Effector memory CD4-positive, alpha-beta T cell (primary cell): ENCODE results near the gene HINT1.

Experiments
- DNase-seq, 3 donors: peaks; one replicate each; pipeline ENCODE4 v3.0.0-alpha.2; 2020
- H3K27ac ChIP-seq: 2 replicates; pipeline ENCODE4 v1.7.0; 2013; ENCODE audit warnings: mild to moderate bottlenecking, low read length, moderate library complexity; ENCODE audit not compliant: insufficient read depth, poor library complexity, severe bottlenecking
- H3K27me3 ChIP-seq: replicated peaks from 2 replicates; pipeline ENCODE4 v1.7.0; 2013; ENCODE audit warnings: mild to moderate bottlenecking, low read length; ENCODE audit not compliant: insufficient read depth, control insufficient read depth, poor library complexity, severe bottlenecking
- H3K36me3 ChIP-seq: 2 replicates; pipeline ENCODE4 v1.7.0; 2013; ENCODE audit warnings: mild to moderate bottlenecking, low read length, moderate library complexity; ENCODE audit not compliant: control insufficient read depth, insufficient read depth
- H3K4me1 ChIP-seq: 2 replicates; pipeline ENCODE4 v1.7.0; 2013; ENCODE audit warnings: low read length, mild to moderate bottlenecking; ENCODE audit not compliant: control insufficient read depth, insufficient read depth, poor library complexity, severe bottlenecking
- H3K4me3 ChIP-seq: 2 replicates; pipeline ENCODE4 v1.7.0; 2013; ENCODE audit warnings: low read length, low read depth, mild to moderate bottlenecking; ENCODE audit not compliant: insufficient read depth, poor library complexity, severe bottlenecking
- H3K9me3 ChIP-seq: 2 replicates; pipeline ENCODE4 v1.7.0; 2013; ENCODE audit warnings: mild to moderate bottlenecking, low read length, moderate library complexity; ENCODE audit not compliant: control insufficient read depth
- total RNA-seq, 3 donors: gene quantifications; one replicate each; lab custom pipeline; 2026; lab: John Stamatoyannopoulos, UW

Gene HINT1
- 136 to 268 (median 206) reads per million in 3 donors for total RNA-seq

DNA sequence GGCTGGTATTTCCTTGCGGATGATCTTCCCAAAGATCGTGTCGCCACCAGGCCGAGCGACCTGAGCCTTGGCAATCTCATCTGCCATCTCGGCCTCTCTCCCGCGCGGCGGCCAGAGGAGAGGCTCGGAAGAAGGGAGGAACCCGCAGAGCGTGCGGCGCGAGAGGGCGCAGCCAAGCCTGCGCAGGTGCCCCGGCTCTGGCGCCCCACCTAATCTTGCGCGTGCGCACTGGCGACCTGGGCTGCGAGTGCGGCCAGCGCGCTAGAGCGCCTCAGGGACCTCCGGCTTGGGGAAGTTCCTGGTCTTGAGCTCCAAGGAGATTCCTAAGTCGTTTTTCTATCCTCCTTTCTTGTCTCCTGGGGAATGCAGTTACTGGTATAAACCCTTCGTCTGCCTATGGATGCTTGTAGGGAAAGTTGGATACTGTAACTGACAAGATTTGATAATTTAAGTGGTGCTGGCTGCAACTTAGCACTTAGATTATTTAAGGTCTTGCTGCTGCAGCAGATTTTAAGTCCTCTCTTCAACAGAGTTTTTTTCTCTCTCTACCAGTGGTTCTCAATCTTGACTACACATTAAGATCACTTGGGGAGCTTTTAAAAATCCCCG lies at the start of gene HINT1:
Gene HINT1, minus strand, starts transcription at position 138 of the 609 bp plus-strand sequence. Its CDS starts 51 bp downstream, at position 87.
- Histone ChIP-seq H3K4me1 (peaks cover 5% of the 10 kb centered on the region), H3K9me3 (no peaks in the 10 kb centered on the region), H3K36me3 (peaks cover 22% of the 10 kb centered on the region), H3K27ac (peak within 1 kb of the TSS; percentile 97), H3K27me3 (no peaks in the 10 kb centered on the region), H3K4me3 (peak within 1 kb of the TSS; percentile 92)
- peak; percentile 83 to 89 (median 86) for DNase-seq

DNA sequence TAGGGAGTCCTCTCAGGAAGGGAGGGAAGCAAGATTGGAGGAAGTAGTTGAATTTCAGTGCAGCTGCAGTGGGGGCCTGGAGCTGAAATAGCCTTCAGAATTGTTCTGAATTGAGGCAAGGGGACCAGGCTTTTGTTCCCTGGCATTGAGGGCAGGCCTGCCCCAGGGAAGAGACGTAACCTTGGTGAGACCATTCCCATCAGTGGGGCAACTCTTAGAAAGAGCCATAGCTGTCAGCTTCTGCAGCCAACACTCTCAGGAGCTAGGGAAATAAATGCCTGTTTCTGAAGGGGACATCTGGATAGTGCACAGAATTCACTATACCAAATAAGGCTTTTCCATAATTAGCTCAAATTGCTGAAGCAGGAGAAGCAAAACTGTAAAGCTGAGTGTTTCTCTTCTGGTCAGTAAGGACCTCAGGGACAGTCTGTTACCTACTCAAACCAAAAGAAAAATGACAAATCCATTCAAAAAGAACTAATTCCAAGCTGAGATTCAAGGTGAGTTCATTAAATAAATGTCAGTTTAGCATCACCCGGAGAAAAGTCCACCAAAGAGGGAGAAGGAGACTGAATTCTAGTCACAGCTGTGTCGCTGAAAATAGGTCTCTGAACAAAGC lies 49.7 kb upstream of the HINT1 start:
- no peak for DNase-seq
- H3K27me3 ChIP-seq: no peaks in the 10 kb centered on the region
- H3K27ac ChIP-seq: no peak overlapping the region
- H3K9me3 ChIP-seq: no peaks in the 10 kb centered on the region
- H3K4me1 ChIP-seq: peaks cover 19% of the 10 kb centered on the region
- H3K36me3 ChIP-seq: no peaks in the 10 kb centered on the region
- no peak overlapping the region for H3K4me3 ChIP-seq

DNA sequence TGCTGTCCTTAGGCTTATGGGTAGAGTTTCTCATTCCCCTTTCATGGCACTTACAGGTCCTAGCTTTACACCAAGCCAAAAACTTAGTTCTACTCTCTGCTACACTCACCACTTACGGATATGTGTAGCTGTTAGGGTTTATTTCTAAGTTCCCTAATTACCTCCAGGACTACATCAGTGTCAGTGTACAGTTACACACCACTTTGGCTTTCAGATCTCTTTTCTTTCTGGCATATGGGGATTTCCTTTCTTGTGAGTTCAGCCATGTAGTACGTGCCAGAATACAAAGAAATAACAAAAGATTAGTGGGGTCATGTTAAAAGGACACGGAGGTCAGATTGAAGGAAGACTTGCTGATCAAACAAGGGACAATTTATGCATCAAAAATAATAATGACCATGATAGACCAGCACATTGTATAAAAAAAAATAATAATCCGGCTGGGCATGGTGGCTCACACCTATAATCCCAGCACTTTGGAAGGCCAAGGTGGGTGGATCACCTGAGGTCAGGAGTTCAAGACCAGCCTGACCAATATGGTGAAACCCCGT lies 47.5 kb upstream of the HINT1 start:
- no peak overlapping the region for H3K27ac ChIP-seq
- peaks cover 21% of the 10 kb centered on the region for H3K4me1 ChIP-seq
- no peaks in the 10 kb centered on the region for H3K36me3 ChIP-seq
- no peak overlapping the region for H3K4me3 ChIP-seq
- no peaks in the 10 kb centered on the region for H3K9me3 ChIP-seq
- no peaks in the 10 kb centered on the region for H3K27me3 ChIP-seq
- no peak for DNase-seq

DNA sequence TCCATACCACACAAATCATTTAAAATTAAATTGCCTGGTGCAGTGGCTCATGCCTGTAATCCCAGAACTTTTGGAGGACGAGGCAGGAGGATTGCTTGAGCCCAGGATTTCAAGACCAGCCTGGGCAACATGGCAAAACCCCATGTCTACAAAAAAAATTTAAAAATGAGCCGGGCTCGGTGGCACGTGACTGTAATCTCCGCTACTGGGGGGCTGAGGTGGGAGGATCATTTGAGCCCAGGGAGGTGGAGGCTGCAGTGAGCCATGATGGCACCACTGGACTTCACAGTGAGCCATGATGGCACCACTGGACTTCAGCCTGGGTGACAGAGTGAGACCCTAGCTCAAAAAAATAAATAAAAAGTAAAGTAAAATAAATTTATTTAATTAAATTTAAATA lies 46.6 kb upstream of the HINT1 start:
- Histone ChIP-seq H3K4me3 (no peak overlapping the region), H3K4me1 (peaks cover 21% of the 10 kb centered on the region), H3K27me3 (no peaks in the 10 kb centered on the region), H3K9me3 (no peaks in the 10 kb centered on the region), H3K36me3 (no peaks in the 10 kb centered on the region), H3K27ac (no peak overlapping the region)
- no peak for DNase-seq

DNA sequence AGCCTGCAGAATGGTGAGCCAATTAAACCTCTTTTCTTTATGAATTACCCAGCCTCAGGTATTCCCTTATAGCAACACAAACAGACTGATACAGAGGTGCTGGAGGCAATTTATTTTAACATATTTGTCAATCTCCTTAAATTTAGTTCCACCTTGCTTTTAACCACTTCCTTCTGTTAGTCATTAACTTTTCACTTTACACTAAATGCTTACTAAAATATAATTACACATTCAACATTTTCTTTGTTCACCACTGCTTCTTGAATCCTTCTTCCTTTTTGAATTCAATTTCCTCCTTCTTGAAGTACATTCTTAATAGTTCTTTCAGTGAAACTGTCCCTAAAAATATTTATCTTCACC lies 45.1 kb upstream of the HINT1 start:
- Histone ChIP-seq H3K4me3 (peak overlapping the region; percentile 14), H3K4me1 (peaks cover 21% of the 10 kb centered on the region), H3K9me3 (no peaks in the 10 kb centered on the region), H3K27me3 (no peaks in the 10 kb centered on the region), H3K27ac (peak overlapping the region; percentile 79), H3K36me3 (no peaks in the 10 kb centered on the region)
- DNase-seq: no peak

DNA sequence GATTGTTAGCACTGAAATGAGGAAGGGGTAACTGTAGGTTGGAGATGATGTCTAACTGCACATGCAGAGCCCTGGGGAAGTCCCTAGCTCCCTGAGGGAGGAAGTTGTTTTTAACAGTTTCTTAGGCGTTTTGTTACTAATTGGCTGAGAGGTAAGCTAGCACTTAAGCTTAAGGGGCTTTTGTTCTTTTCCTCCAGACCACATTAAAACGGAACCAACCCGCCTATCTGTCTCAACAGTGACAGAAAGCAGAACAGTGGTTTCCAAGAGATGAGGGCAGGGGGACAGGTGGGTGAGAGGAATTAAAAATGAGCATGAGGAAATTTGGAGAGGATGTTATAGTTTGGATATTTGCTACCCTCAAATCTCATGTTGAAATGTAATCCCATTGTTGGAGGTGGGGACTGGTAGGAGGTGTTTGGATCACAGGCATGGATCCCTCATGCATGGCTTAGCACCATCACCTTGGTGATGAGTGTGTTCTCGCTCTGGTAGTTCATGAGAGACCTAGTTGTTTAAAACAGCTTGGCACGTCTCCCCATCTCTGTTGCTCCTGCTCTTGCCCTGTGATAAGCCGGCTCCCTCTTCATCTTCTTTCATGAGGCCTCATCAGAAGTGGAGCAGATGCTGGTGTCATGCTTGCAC lies 44.6 kb upstream of the HINT1 start:
- Histone ChIP-seq H3K27me3 (no peaks in the 10 kb centered on the region), H3K36me3 (no peaks in the 10 kb centered on the region), H3K4me1 (peaks cover 21% of the 10 kb centered on the region), H3K27ac (peak overlapping the region; percentile 79), H3K4me3 (peak overlapping the region; percentile 14), H3K9me3 (no peaks in the 10 kb centered on the region)
- peak; percentile 16 to 50 (median 21) for DNase-seq

DNA sequence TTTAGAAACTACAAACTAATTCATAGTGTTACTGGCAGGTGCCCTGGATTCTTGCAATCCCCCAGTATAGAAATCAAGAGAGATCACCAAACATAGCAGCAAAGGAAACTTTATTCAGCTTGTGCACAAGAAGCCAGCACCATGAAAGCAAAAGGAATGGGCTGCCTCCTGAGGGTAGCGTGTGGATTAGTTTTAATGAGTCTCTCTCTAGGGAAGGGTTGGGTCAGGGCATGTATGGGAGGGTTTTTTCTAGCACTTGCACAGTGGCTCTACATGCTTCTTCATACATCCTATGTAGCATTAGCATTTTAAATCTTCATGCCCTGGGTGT lies 44.1 kb upstream of the HINT1 start:
- H3K27me3 ChIP-seq: no peaks in the 10 kb centered on the region
- no peaks in the 10 kb centered on the region for H3K36me3 ChIP-seq
- no peak for DNase-seq
- H3K9me3 ChIP-seq: no peaks in the 10 kb centered on the region
- peak overlapping the region; percentile 79 for H3K27ac ChIP-seq
- H3K4me1 ChIP-seq: peaks cover 16% of the 10 kb centered on the region
- H3K4me3 ChIP-seq: no peak overlapping the region

DNA sequence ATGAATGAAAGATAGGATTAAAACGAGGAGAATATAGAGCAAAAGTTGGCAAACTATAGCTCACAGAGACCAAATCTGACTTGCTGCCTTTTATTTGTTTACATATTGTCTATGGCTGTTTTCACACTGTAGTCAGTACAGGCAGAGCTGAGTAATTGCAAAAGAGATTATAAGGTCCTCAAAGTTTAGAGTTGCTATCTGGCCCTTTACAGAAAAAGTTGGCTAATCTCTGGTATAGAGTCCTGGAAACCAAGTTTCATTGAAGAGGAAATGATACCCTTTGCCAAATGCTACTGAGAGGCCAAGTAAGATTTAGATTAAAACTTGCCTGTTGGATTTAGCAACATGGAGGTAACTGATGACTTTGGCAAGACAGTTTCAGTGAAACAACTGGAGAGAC lies 41.7 kb upstream of the HINT1 start:
- no peak for DNase-seq
- Histone ChIP-seq H3K9me3 (no peaks in the 10 kb centered on the region), H3K4me3 (no peak overlapping the region), H3K27me3 (no peaks in the 10 kb centered on the region), H3K4me1 (peaks cover 15% of the 10 kb centered on the region), H3K36me3 (peaks cover 3% of the 10 kb centered on the region), H3K27ac (no peak overlapping the region)

DNA sequence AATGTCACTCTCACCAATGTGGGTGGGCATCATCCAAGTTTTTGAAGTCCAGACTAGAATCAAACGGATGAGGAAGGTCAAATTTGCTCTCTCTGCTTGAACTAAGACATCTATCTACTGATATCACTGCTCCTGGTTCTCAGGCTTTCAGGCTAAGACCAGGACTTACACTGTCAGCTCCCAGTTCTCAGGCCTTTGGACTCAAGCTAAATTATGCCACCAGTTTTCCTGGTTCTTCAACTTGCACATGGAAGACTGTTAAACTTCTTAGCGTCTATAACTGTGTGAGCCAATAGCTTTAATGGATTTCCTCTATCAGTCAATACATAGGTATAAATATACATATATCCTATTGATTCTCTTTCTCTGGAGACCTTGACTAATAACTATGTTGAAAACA lies 41.0 kb upstream of the HINT1 start:
- no peaks in the 10 kb centered on the region for H3K9me3 ChIP-seq
- no peaks in the 10 kb centered on the region for H3K27me3 ChIP-seq
- DNase-seq: no peak
- peaks cover 3% of the 10 kb centered on the region for H3K36me3 ChIP-seq
- no peak overlapping the region for H3K4me3 ChIP-seq
- no peak overlapping the region for H3K27ac ChIP-seq
- peaks cover 15% of the 10 kb centered on the region for H3K4me1 ChIP-seq

DNA sequence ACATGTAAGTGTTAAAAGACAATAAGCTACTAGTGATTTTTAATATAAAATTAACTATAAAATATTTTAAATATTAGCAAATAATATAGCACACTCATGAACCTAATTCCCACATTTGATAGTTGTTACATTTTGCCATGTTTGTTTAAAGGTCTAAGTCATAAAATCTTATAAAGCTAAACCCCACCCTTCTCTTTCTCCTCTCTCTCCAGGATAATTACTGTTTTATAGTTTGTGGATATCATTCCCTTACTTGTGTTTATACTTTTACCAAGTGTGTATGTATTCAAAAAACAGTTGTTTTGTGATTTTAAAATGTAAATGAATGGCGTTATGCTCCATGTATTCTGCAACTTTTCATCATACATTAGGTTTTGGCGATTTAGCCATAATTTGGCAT lies 39.9 kb upstream of the HINT1 start:
- no peaks in the 10 kb centered on the region for H3K27me3 ChIP-seq
- no peak for DNase-seq
- H3K27ac ChIP-seq: no peak overlapping the region

More for the DNA sequence above, 39.9 kb upstream of the HINT1 start:
- peaks cover 3% of the 10 kb centered on the region for H3K36me3 ChIP-seq
- no peaks in the 10 kb centered on the region for H3K9me3 ChIP-seq
- H3K4me1 ChIP-seq: peaks cover 4% of the 10 kb centered on the region
- H3K4me3 ChIP-seq: no peak overlapping the region
